HG03565 (cell line): ENCODE measurements around the gene BRINP1.

Experiments
- ATAC-seq: cut with Tn5 transposase; IDR thresholded peaks from one replicate; pipeline ENCODE4 v1.9.1; 2021; ENCODE audit warnings: mild to moderate bottlenecking, moderate library complexity; ENCODE audit not compliant: unreplicated experiment

Gene BRINP1

DNA sequence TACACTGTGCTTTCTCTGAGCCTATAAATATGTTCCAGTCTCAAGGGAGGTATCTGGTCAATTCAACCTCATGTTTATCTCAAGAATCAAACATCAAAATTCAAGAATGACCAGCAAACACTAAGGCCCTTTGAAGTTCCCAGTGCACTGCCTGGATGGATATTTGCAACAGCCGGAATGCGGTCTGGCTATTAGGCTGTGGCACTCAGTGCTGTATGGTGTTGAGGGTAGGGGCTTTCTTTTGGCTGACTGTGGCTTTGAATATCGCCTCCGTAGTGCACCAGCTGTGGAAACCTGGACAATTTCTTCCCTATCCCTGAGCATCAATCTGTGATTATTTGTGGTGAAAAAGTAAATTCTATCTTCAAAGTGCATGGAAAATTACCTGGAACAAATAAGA, 220.4 kb downstream of the BRINP1 start:
- ATAC-seq: no peak

DNA sequence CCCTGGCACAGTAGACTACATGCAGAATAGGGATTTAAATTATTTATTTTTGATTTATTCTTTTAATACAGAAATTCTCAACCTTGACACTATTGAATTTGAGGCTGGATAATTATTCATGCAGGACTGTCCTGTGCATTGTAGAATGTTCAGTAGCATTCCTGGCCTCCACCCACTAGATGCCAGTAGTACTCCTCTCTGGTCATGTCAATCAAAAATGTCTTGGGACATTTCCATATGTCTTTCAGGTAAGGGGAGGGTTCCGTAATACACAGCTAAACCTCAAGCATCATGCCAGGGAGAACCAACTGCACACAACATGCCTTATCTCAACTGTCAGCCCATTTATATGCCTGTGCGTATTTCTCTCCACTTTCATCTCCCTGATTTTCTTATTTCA, 231.8 kb downstream of the BRINP1 start:
- no peak for ATAC-seq

DNA sequence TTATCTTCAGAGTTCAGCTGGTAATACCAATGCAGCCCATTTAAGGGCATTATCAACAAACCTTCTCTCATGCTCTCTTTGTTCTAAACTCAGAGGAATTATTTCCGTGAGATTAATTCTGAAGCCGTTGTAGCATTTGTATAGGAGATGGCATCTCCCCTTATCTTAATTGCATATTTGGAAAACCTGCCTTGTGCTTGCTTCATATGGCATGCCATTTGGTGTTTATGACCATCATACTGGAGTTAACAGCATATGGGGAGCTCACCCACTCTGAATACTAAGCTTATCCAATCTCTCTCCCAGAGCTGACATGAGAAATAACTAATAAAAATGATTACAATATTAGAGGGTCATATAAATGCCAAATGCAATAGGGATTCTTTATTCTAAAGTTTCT, 243.2 kb downstream of the BRINP1 start:
- no peak for ATAC-seq

DNA sequence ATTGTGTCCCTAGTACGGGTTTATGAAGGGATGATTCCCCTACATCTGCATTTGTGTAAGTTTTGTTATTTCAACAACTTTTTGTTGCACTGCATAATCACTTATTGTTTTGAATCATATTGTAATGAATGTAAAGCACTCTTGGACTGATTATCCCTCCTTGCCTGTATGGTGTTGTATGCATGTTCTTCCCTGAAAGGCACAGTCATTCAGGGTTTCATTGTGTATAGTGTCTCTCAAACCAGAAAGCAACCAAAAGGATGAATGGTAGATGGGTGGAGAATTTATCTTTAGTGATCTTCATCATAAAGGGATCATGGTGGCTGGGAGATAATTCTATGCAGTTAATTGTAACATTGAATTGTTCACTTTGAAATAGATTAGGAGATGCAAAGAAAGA, 247.3 kb downstream of the BRINP1 start:
- no peak for ATAC-seq

DNA sequence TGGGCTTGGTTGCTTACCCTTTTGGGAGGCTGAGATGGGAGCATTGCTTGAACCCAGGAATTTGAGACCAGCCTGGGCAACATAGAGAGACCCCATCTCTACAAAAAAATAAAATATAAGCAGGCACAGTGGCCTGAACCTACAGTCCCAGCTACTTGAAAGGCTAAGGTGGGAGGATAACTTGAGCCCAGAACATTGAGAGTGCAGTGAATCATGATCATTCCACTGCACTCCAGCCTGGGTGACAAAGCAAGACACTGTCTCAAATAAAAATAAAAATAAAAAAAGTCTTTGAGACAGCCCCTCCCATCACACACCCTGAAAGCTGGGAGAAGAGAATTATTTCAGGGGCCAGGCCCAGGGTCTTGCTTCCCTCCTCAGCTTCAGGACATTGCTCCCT, 251.8 kb downstream of the BRINP1 start:
- ATAC-seq: no peak
